ENCODE results near the gene DNASE1.
"Not testable (repeated sequence)": the region's sequence is repeated elsewhere in the genome, so short reads cannot be mapped to it uniquely, and the experiment has no call there.

The DNASE1 gene

GRCh38 chr16:3641801-3642396 is 12.6 kb upstream of the DNASE1 start:
- DNase-seq (ENCODE audit: low read depth) = no peak

GRCh38 chr16:3642397-3643094 is 11.9 kb upstream of the DNASE1 start:
- DNase-seq (ENCODE audit: low read depth) = no peak

DNA sequence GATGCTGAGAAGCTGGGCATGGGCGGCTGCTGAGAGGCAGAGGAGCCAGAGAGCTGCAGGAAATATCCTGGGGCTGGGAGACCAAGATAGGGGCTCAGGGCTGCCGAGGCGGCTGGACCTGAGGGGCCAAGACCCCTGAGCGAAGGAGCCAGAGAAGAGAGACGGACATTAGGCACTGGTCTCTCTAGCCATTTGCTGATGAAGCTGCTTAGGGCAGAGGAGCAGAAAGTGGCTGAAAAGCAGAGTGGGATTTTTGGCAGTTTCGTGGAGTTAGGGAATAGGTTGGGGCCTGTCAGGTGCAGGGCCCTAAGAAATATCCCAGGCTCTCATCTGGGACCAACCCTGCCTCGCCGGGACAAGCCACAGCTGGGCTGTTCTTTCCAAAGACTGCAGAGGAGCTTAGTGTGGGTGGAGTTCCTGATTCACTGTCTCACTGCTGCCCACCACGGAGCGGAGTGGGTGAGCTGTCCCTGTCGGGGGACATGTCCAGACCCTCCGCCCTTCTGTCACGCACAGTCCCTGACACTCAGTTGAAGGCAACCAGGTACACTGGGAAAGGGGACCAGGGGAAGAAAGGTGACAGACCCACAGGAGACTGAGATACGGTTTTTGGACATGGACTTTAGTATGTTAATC is 11.3 kb upstream of the DNASE1 start:
- DNase-seq (ENCODE audit: low read depth) = no peak

DNA sequence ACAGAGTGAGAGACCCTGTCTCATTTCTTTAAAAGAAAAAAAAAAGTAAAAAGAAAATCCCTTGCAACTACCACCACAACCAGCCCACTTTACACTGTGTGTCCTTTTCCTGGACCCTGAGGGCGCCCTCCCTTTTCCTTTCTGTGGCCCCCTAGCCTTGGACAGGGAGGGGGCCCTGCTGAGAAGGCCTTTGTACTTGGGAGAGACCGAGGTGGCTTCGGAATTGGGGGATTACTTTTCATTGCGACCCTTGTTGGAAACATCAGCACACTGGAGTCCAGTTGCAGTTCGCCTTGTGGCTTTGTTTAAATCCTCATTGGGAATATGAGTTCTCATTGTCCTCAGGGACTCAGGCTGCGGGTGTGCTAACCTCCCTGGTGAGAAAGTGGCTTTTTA is 9.4 kb upstream of the DNASE1 start:
- no peak for DNase-seq (ENCODE audit: low read depth)

- DNase-seq (ENCODE audit: low read depth) = no peak
Measured at GRCh38 chr16:3645504-3646347, 8.8 kb upstream of the DNASE1 start.

- DNase-seq (ENCODE audit: low read depth) = no peak
Measured at GRCh38 chr16:3646348-3646920, 8.1 kb upstream of the DNASE1 start.

- DNase-seq (ENCODE audit: low read depth) = no peak
Measured at GRCh38 chr16:3650631-3651265, 3.7 kb upstream of the DNASE1 start.

DNA sequence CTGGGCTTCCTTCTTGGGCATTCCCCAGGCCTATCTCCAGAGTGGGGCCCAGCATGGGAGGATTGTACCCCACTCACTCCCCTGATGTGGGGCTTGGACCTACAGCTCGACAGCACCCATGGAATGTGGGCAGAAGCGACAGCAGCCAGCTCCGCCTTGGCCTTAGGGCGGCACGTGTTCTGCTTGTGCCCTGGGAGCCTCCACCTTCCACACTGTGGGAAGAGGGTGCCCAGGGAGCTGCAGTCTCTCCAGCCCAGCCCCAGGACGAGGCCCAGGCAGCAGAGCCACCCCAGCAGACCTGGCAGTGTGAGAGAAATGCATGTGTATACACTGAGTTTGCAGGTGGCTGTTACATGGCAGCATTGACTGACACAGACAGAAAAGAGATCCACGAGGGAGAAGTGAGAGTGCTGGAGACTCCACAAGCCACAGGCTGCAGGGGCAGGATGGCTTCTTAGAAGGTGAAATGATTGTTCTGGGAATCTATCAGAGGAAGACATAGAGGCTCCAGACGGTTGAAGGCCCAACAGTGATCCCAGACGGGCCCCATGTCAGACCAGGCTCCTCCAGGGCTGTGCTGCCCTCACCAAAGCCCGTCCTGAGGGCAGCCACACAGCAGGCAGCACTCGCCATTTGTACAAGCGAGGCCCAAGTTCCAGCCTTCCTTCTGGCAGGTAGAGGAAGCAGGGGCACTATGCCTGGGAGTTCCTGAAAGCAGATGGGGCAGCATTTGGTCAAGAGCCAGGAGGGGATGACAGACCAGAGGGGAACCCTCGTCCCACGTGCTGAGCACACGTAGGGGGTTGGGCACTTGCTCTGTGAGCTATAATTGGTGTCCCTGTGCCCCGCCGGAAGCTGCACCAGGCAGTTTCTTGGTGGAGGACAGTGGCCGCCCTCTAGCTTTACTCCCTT is 2.8 kb upstream of the DNASE1 start:
- no peak for DNase-seq (ENCODE audit: low read depth)

GRCh38 chr16:3652373-3653195 is 1.9 kb upstream of the DNASE1 start:
- no peak for DNase-seq (ENCODE audit: low read depth)

- no peak for DNase-seq (ENCODE audit: low read depth)
Measured at GRCh38 chr16:3655030-3655395, 522 bp downstream of the DNASE1 start.

DNA sequence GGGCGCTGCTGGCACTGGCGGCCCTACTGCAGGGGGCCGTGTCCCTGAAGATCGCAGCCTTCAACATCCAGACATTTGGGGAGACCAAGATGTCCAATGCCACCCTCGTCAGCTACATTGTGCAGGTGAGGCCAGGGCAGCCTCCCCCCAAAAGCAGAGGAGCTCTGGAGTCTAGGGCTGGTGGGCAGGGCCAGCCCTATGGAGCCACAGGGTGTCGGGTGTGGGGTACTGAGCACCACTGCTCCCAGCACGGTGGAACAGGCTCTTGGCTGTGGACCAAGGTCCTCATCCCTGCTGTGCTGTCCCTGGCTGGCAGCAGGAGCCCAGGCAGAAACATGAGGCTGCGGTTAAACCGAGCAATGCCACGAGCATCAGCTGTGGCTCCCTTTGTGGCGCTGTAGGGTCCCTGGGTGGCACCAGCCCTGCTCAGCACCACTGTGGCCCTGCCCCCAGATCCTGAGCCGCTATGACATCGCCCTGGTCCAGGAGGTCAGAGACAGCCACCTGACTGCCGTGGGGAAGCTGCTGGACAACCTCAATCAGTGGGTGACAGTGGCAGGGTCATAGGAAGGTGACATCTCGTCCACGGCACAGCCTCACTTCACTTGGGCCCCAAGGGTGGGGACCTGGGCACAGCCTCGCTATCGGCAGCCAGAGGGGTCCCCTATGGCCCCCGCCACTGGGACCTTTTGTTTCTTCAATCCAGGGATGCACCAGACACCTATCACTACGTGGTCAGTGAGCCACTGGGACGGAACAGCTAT is 1.1 kb downstream of the DNASE1 start:
- no peak for DNase-seq (ENCODE audit: low read depth)

GRCh38 chr16:3656160-3656490 is 1.6 kb downstream of the DNASE1 start:
- DNase-seq (ENCODE audit: low read depth) = not testable (repeated sequence)

GRCh38 chr16:3656491-3657468 is 2.3 kb downstream of the DNASE1 start:
- DNase-seq (ENCODE audit: low read depth) = no peak

DNA sequence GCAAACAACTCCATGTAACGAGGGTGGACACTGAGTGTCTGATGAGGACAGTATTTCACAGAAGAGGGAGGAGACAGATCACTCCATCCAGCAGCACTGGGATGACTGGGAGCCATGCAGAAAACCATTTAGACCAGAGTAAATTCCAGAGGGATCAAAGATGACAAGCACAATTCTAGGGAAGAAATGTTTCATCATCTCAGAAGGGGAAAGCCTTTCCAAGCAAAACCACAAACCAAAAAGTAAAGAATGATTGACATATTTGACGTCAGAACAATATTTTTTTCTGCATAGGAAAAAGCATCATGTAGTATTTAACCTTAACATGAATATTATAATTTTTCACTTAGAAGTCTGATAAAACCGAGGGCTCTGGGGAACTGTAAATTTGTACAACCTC is 4.8 kb downstream of the DNASE1 start:
- no peak for DNase-seq (ENCODE audit: low read depth)

DNA sequence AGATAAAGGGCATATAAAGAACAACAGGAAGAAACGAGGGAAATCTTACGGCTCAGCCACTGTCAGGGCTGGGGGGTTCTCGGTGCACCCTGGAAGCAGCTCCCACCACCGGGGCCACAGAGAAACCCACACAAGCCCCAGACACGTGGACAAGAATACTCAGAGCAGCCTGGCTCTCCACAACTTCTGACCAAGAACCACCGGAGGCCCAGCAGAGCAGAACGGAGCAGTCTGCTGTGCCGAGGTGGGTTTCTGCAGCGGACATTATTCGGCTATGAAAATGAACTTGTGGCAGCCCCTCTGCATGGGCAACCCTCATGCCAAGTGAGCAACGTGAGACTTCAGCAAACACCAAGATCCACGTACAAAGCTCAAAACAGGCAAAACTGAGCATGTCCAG is 6.8 kb downstream of the DNASE1 start:
- DNase-seq (ENCODE audit: low read depth) = no peak

GRCh38 chr16:3661922-3662321 is 7.4 kb downstream of the DNASE1 start:
- DNase-seq (ENCODE audit: low read depth) = no peak

DNA sequence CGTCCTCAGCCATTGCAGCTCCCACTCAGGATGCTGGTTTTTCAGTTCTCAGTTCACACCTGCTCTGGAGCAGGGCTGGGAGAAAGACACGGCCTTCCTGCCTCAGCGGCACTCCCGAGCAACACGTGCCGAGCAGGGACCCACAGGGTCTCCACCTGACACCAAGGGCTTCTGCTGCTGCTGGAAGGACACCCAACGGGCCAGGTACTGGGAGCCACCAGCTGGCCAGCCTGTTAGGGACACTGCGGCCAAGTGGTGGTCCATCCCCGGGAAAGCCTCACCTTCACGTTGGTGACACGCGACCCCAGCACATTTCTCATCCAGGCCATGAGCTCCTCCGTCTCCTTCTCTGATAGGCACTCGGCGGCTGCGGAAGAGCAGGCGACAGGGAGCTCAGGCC is 8.1 kb downstream of the DNASE1 start:
- no peak for DNase-seq (ENCODE audit: low read depth)

All from stimulated activated CD8-positive, alpha-beta memory T cell treated with anti-CD3 and anti-CD28 coated beads, Interleukin-12 subunit alpha, Interleukin-12 subunit beta, amount 100 ng/mL, for 4 hours (primary cell).